ENCODE measurements around the gene HS6ST2. TPM values are rescaled to one million over a fixed set of nuclear protein-coding genes. Genes with fewer than 3 reads are reported as not detected.

HS6ST2 gene
- total RNA-seq, 1 donor from 2014 or later = 14.8 TPM

DNA sequence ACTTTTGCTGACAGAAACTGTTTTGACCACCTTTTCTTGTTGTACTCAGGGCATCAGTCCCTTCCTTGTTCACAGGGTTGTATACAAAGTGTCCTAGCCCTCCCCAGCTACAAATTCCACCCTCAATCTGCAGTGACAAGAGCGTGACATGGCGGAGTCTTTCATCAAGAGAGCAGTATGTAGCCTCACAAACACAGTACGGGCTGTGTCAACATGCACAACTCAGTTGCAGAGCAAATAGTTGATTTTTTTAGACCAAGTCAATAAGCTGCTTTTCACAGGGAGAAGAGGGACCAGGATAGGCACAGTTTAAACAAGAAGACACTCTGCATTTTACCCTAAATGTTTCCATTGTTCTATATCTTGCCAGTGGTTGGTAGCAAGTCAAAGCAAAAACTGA lies 8.6 kb upstream of the HS6ST2 start:
- no peaks in the 10 kb centered on the region for H3K9me3 Mint-ChIP-seq (ENCODE audit: low read depth)
- no peak for DNase-seq (ENCODE audit: low spot score, unreplicated experiment)
- no peak for TF ChIP-seq CTCF (IDR thresholded peaks at IDR 0.05; ENCODE audit: unreplicated experiment)
- H3K36me3 Mint-ChIP-seq (ENCODE audit: insufficient read depth) = no peaks in the 10 kb centered on the region
- H3K27me3 Mint-ChIP-seq = peaks cover 26% of the 10 kb centered on the region
- no peak overlapping the region for H3K4me3 Mint-ChIP-seq (ENCODE audit: low read depth)
- H3K27ac Mint-ChIP-seq = peak overlapping the region; percentile 80
- H3K4me1 Mint-ChIP-seq (ENCODE audit: low read depth) = peaks cover 24% of the 10 kb centered on the region

GRCh38 chrX:132965461-132965860 lies 7.0 kb upstream of the HS6ST2 start:
- Mint-ChIP-seq H3K36me3 (ENCODE audit: insufficient read depth) (no peaks in the 10 kb centered on the region), H3K27ac (no peak overlapping the region), H3K9me3 (ENCODE audit: low read depth) (no peaks in the 10 kb centered on the region), H3K27me3 (peaks cover 36% of the 10 kb centered on the region), H3K4me1 (ENCODE audit: low read depth) (peaks cover 21% of the 10 kb centered on the region), H3K4me3 (ENCODE audit: low read depth) (no peak overlapping the region)
- no peak for DNase-seq (ENCODE audit: low spot score, unreplicated experiment)
- TF ChIP-seq CTCF (IDR thresholded peaks at IDR 0.05; ENCODE audit: unreplicated experiment) = no peak

GRCh38 chrX:132961511-132961910 lies 3.1 kb upstream of the HS6ST2 start:
- H3K9me3 Mint-ChIP-seq (ENCODE audit: low read depth) = no peaks in the 10 kb centered on the region
- H3K36me3 Mint-ChIP-seq (ENCODE audit: insufficient read depth) = no peaks in the 10 kb centered on the region

GRCh38 chrX:132957211-132958090 lies 978 bp downstream of the HS6ST2 start:
- DNase-seq (ENCODE audit: low spot score, unreplicated experiment) = peak; percentile 54
- no peaks in the 10 kb centered on the region for H3K36me3 Mint-ChIP-seq (ENCODE audit: insufficient read depth)
- H3K27me3 Mint-ChIP-seq = peaks cover 50% of the 10 kb centered on the region
- no peaks in the 10 kb centered on the region for H3K9me3 Mint-ChIP-seq (ENCODE audit: low read depth)
- peak overlapping the region; percentile 82 for H3K4me3 Mint-ChIP-seq (ENCODE audit: low read depth)
- peak overlapping the region; percentile 62 for H3K27ac Mint-ChIP-seq
- TF ChIP-seq CTCF (IDR thresholded peaks at IDR 0.05; ENCODE audit: unreplicated experiment) = no peak
- peaks cover 21% of the 10 kb centered on the region for H3K4me1 Mint-ChIP-seq (ENCODE audit: low read depth)

More at GRCh38 chrX:132961511-132961910, 3.1 kb upstream of the HS6ST2 start:
- DNase-seq (ENCODE audit: low spot score, unreplicated experiment) = no peak
- H3K27ac Mint-ChIP-seq = no peak overlapping the region
- no peak overlapping the region for H3K4me3 Mint-ChIP-seq (ENCODE audit: low read depth)
- H3K27me3 Mint-ChIP-seq = peaks cover 57% of the 10 kb centered on the region
- H3K4me1 Mint-ChIP-seq (ENCODE audit: low read depth) = peaks cover 6% of the 10 kb centered on the region
- TF ChIP-seq CTCF (IDR thresholded peaks at IDR 0.05; ENCODE audit: unreplicated experiment) = no peak

GRCh38 chrX:132956421-132957210 lies 1.8 kb downstream of the HS6ST2 start:
- Mint-ChIP-seq H3K27ac (peak overlapping the region; percentile 62), H3K27me3 (peaks cover 45% of the 10 kb centered on the region), H3K36me3 (ENCODE audit: insufficient read depth) (no peaks in the 10 kb centered on the region), H3K9me3 (ENCODE audit: low read depth) (no peaks in the 10 kb centered on the region), H3K4me1 (ENCODE audit: low read depth) (peaks cover 21% of the 10 kb centered on the region), H3K4me3 (ENCODE audit: low read depth) (peak overlapping the region; percentile 82)
- DNase-seq (ENCODE audit: low spot score, unreplicated experiment) = peak; percentile 23
- TF ChIP-seq CTCF (IDR thresholded peaks at IDR 0.05; ENCODE audit: unreplicated experiment) = no peak

Data from progenitor cell of endocrine pancreas (in vitro differentiated cells).